Measurements from ENCODE around the gene RPLP1.

RPLP1 gene

GRCh38 chr15:69498282-69498681 lies 45.7 kb downstream of the RPLP1 start:
- DNase-seq (ENCODE audit: low spot score) = no peak

- DNase-seq (ENCODE audit: low spot score) = no peak
These were observed 46.4 kb downstream of the RPLP1 start for GRCh38 chr15:69498987-69499386.

GRCh38 chr15:69499521-69500211 lies 47.0 kb downstream of the RPLP1 start:
- no peak for DNase-seq (ENCODE audit: low spot score)

- no peak for DNase-seq (ENCODE audit: low spot score)
These were observed 47.7 kb downstream of the RPLP1 start for GRCh38 chr15:69500339-69500738.

- no peak for DNase-seq (ENCODE audit: low spot score)
These were observed 48.8 kb downstream of the RPLP1 start for GRCh38 chr15:69501456-69501855.

- no peak for DNase-seq (ENCODE audit: low spot score)
These were observed 49.9 kb downstream of the RPLP1 start for GRCh38 chr15:69502470-69503045.

GRCh38 chr15:69504352-69505040 lies 51.9 kb downstream of the RPLP1 start:
- DNase-seq (ENCODE audit: low spot score) = no peak
